HT-29 (cell line): ENCODE data around the gene PGM2L1. TPM values are rescaled to one million over a fixed set of nuclear protein-coding genes. Genes with fewer than 3 reads are reported as not detected.
"Not testable (repeated sequence)": the region's sequence is repeated elsewhere in the genome, so short reads cannot be mapped to it uniquely, and the experiment has no call there.

Source experiments
- DNase-seq: peaks from one replicate; pipeline ENCODE4 v3.0.0-alpha.2; 2015; ENCODE audit warnings: low spot score
- total RNA-seq: library from RNA; depleted of rRNA; stranded (reverse); fragments of >200 nt; shearing (Covaris generic); gene quantifications from 2 replicates; pipeline ENCODE4 v1.2.3, GENCODE V29; 2014

Gene PGM2L1
- total RNA-seq, 1 experiment from 2014 or later = 0.79 TPM

GRCh38 chr11:74338963-74339362, 59.3 kb downstream of the PGM2L1 start:
- peak; percentile 67 for DNase-seq

- no peak for DNase-seq
Measured at GRCh38 chr11:74333193-74333592, 65.0 kb downstream of the PGM2L1 start.

DNA sequence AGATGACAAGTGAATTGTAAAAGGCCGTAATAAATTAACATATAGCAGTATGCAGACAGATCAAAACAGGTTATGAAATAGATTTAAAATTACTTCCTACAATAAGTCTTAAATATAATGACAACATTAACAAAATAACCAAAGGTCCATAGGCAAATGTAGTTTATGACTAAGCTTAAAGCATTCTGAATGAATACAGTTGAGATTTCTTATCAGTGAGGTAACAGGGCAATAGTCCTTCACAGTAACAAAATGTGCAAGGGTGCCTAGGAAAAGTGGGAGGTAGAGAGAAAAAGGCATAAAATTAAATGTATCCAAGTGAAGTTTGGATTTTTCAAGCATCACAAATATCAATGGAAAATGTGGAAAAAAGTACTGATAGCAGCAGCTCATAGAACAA, 65.9 kb downstream of the PGM2L1 start:
- DNase-seq = no peak

GRCh38 chr11:74331000-74331399, 67.2 kb downstream of the PGM2L1 start:
- DNase-seq = not testable (repeated sequence)

GRCh38 chr11:74330075-74330858, 68.0 kb downstream of the PGM2L1 start:
- DNase-seq = no peak

DNA sequence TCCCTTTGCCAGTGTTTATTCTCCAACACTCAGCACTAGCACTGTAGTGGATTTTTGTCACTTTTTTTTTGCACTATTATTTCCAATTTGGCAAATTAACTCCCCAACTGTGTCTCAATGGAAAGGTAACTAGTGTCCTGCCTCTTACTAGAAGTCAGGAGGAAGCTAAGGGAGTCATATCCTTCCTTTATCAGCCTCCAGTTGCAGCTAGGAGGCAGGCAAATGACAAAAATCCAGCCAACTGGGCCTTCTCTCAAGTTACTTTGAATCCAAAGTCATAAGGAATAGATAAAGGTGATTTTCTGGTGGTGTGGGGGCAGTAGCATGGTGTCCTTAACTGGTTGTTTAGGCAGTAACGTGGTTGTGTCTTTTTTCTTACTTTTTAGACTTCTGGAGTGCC, 71.2 kb downstream of the PGM2L1 start:
- no peak for DNase-seq

DNA sequence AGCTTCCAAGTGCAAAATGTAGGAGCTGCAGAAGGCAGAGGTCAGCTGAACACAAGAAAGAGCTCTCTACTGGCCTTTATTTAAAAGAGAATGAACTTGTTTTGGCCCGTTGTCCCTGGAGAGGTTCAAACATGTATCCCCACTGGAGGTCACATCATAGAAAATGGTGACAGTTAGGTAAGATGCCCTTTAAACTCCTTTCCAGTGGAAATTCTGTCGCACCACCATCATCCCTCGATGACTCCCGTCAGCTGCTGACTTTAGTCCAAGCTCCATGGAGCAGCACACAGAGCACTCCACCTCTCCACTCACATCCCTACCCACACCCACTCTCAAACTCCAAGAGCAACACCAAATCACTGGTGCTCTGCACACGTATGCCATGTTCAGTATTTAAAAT, 71.6 kb downstream of the PGM2L1 start:
- no peak for DNase-seq

- DNase-seq = no peak
Measured at GRCh38 chr11:74325649-74326645, 72.3 kb downstream of the PGM2L1 start.

DNA sequence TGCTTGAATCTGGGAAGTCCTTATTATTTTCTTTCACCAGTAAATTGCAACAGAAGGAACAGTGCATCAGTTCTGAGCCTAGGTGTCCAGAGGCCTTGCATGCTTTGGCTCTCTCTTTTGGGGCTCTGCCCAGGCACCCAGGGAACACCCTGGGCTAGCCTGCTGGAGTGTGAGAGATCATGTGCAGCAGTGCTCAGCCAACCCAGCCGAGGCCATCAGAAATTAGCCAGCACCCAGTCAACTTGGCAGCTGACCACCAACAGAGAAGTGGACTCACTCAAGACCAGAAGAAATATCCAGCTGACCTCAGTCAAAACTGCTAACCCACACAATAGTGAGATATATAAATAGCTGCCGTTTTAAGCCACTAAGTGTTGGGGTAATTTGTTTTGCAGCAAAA, 75.6 kb downstream of the PGM2L1 start:
- no peak for DNase-seq

DNA sequence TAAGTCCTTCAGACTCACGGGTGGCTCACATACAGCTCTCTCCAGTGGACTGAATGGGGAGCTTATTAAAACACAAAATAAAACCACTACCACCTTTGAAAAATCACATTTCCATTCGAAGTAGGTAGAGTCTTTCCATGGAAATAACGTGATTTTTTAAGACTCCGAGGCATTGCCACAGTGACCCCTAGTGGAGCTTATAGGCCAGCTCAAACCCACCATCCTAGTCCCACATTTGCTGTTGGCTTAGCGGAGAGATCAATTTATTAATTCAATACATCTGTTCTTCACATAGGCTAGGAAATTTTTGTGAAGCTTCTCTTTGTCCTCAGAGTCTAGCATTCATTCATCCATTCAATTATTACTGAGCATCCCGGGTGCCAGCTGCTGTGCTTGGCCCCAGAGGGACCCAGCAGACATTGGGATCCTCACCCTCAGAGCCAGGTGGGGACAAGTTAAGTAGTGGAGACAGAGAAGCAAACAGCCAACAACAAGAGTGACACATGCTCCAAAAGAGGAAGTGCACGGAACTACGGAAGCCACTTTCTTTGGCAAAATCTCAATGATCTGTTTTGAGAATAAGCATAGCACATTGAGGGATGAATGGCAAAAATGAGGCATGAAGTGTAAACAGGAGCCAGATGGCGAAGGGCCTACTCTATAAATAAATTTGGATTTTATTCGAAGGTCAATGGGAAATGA, 76.6 kb downstream of the PGM2L1 start:
- DNase-seq = peak; percentile 19

DNA sequence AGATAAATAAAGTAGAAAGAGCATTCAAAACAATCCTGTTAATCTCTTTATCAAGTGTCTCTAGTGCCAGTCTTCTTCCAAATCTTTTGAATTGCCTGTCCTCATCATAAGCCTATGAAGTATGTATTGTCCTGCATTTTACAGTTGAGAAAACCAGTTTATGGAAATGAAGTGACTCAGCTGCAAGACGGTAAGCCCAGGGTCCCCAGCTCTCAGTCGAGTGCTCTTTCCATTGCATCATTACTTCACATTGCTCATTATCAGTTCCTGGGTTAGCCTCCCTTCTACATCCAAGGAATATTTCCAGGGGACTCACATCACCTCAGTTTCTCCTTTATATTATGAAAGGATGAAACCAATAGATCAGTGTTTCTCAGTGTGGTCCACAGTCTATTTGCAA, 77.7 kb downstream of the PGM2L1 start:
- no peak for DNase-seq

DNA sequence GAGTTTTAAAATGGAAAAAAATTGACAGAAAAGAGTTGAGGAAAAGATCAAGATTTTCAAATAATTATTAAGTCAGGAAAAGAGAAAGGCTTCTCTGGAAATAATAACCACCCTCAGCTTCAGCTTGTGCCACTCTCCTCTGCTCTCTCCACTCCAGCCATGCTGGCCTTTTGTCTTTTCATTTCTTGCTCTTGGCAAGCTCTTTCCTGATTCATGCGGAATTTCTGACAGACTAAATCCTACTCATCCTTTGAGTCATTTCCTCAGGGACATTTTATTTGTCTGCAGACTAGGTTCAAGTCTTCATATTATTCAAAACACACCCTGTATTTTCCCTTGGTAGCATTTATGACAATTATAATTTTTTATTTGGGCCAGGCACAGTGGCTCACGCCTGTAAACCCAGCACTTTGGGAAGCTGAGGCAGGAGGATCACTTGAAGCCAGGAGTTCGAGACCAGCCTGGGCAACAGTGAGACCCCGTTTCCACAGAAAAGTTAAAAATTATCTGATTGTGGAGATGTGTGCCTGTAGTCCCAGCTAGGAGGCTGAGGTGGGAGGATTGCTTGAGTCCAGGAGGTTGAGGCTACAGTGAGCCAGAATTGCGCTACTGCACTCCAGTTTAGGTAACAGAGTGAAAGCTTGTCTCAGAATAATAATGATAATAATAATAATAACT, 79.0 kb downstream of the PGM2L1 start:
- no peak for DNase-seq

GRCh38 chr11:74318241-74318932, 79.8 kb downstream of the PGM2L1 start:
- DNase-seq = no peak

- no peak for DNase-seq
Measured at GRCh38 chr11:74316772-74317505, 81.3 kb downstream of the PGM2L1 start.

- DNase-seq = no peak
Measured at GRCh38 chr11:74312326-74312725, 85.9 kb downstream of the PGM2L1 start.

- peak; percentile 45 for DNase-seq
Measured at GRCh38 chr11:74311352-74311926, 86.8 kb downstream of the PGM2L1 start, which contains the start of gene P4HA3. Gene P4HA3, minus strand, starts transcription at chr11:74311640. Its CDS starts 29 bp downstream, at chr11:74311611.

DNA sequence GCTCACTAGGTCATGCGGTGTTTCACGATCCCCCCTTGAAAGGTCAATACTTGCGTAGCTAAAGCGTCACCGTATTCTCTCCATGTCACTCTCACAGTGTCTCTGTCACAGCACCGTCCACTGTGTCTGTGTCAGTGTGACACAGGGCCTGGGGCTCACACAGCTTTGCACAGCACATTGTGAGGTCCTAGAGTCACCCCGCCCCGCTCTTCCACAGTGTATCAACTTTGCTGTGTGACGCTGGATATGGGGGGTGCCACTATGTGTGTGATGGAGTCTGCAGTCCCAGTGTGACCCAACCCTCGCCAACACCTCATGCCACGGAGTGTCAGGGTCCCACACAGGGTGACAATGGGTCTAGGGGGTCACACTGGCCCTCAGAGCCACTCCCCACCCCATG, 87.4 kb downstream of the PGM2L1 start:
- no peak for DNase-seq

DNA sequence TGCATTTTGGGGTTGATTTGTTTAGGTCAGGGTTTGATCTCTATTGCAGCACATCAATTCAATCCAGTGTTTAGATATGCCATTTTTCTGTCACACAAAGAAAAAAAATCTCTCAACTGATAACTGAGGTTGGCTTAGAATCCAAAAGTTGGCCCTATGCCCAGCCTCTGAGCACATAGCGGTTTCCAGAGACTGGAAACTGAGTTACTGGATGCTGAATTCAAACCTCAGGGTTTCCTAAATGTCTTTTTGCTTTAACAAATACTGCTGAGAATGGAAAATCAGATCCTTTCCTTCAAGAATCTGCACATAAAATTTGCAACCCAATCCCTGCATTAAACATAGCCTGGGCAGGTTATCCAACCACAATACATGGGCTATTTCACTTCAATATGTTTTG, 90.8 kb downstream of the PGM2L1 start:
- DNase-seq = no peak

- no peak for DNase-seq
Measured at GRCh38 chr11:74306435-74307175, 91.6 kb downstream of the PGM2L1 start.
